Coronary artery (tissue), 2 donors: ENCODE data around the gene TLE3.

Experiments used
- DNase-seq: peaks from one replicate; pipeline ENCODE4 v3.0.0-alpha.2; 2017; ENCODE audit warnings: low spot score
- H3K27ac ChIP-seq, 2 donors: fragments of 200-600 bp; sonication (generic); one replicate each; pipeline ENCODE4 v1.5.1; 2016 to 2019
- H3K4me3 ChIP-seq: fragments of 200-600 bp; sonication (generic); 2 replicates; pipeline ENCODE4 v1.5.1; 2016; ENCODE audit warnings: mild to moderate bottlenecking, moderate library complexity
- CTCF ChIP-seq: fragments of 200-600 bp; sonication (generic); IDR thresholded peaks from one replicate; pipeline ENCODE4 v1.5.1; 2019; ENCODE audit warnings: antibody characterized with exemption

The TLE3 gene

GRCh38 chr15:70072479-70072878, 25.2 kb downstream of the TLE3 start:
- DNase-seq = no peak
- Histone ChIP-seq H3K27ac (no peak overlapping the region), H3K4me3 (no peak overlapping the region)
- TF ChIP-seq CTCF = no peak

- Histone ChIP-seq H3K27ac (no peak overlapping the region), H3K4me3 (no peak overlapping the region)
- DNase-seq = no peak
- no peak for TF ChIP-seq CTCF
Measured at GRCh38 chr15:70071799-70072198, 25.9 kb downstream of the TLE3 start.

- DNase-seq = no peak
- TF ChIP-seq CTCF = no peak
- Histone ChIP-seq H3K4me3 (no peak overlapping the region), H3K27ac (no peak overlapping the region)
Measured at GRCh38 chr15:70069716-70070115, 28.0 kb downstream of the TLE3 start.

- Histone ChIP-seq H3K4me3 (no peak overlapping the region), H3K27ac (no peak overlapping the region)
- TF ChIP-seq CTCF = no peak
- no peak for DNase-seq
Measured at GRCh38 chr15:70068783-70069565, 28.7 kb downstream of the TLE3 start.

- H3K4me3 ChIP-seq = no peak overlapping the region
- no peak for TF ChIP-seq CTCF
- no peak overlapping the region for H3K27ac ChIP-seq
- DNase-seq = no peak
Measured at GRCh38 chr15:70067681-70068080, 30.0 kb downstream of the TLE3 start.

- DNase-seq = no peak
- H3K27ac ChIP-seq = no peak overlapping the region
Measured at GRCh38 chr15:70067011-70067410, 30.7 kb downstream of the TLE3 start.

More at GRCh38 chr15:70067011-70067410, 30.7 kb downstream of the TLE3 start:
- H3K4me3 ChIP-seq = no peak overlapping the region
- TF ChIP-seq CTCF = no peak
